Measurements from ENCODE around the gene ART1. TPM values are rescaled to one million over a fixed set of nuclear protein-coding genes. Genes with fewer than 3 reads are reported as not detected.

ART1 gene
- total RNA-seq, 1 donor from 2014 or later, result not detected

DNA sequence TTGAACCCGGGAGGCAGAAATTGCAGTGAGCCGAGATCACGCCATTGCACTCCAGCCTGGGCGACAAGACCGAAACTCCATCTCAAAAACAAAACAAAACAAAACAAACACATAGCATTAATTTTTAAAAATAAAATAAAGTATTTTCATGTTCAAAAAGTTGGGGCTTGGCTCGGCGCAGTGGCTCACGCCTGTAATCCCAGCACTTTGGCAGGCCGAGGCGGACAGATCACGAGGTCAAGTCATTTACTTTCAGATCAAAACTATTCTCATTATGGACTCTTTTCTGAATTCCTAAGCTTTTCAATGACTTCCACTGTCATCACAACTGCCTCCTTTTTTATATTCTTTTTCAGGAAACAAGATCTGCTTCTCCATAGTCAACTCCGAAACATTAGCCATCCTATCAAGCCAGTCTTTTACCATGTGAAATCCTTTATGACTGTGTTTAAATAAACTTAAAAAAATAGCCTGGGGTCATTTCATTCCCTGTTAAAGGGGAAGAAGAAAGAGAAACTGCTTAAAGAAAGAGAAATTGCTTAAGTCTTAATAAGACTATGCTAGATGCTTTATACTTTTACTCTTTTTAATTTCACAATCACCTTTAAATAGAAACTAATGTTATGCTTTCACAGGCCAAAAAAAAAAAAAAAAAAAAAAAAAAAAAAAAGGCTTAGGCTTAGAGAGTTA is 39.3 kb downstream of the ART1 start:
- Mint-ChIP-seq H3K4me1 (ENCODE audit: unreplicated experiment) (peaks cover 8% of the 10 kb centered on the region), H3K27me3 (ENCODE audit: unreplicated experiment) (no peaks in the 10 kb centered on the region), H3K27ac (ENCODE audit: unreplicated experiment) (peak overlapping the region; percentile 16), H3K9me3 (ENCODE audit: unreplicated experiment) (no peaks in the 10 kb centered on the region), H3K36me3 (ENCODE audit: unreplicated experiment) (peaks cover 57% of the 10 kb centered on the region), H3K4me3 (ENCODE audit: unreplicated experiment) (no peak overlapping the region)
- TF ChIP-seq, protein P1, sequence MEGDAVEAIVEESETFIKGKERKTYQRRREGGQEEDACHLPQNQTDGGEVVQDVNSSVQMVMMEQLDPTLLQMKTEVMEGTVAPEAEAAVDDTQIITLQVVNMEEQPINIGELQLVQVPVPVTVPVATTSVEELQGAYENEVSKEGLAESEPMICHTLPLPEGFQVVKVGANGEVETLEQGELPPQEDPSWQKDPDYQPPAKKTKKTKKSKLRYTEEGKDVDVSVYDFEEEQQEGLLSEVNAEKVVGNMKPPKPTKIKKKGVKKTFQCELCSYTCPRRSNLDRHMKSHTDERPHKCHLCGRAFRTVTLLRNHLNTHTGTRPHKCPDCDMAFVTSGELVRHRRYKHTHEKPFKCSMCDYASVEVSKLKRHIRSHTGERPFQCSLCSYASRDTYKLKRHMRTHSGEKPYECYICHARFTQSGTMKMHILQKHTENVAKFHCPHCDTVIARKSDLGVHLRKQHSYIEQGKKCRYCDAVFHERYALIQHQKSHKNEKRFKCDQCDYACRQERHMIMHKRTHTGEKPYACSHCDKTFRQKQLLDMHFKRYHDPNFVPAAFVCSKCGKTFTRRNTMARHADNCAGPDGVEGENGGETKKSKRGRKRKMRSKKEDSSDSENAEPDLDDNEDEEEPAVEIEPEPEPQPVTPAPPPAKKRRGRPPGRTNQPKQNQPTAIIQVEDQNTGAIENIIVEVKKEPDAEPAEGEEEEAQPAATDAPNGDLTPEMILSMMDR (IDR thresholded peaks at IDR 0.05), result no peak
- no peak for DNase-seq (ENCODE audit: extremely low spot score, unreplicated experiment)

DNA sequence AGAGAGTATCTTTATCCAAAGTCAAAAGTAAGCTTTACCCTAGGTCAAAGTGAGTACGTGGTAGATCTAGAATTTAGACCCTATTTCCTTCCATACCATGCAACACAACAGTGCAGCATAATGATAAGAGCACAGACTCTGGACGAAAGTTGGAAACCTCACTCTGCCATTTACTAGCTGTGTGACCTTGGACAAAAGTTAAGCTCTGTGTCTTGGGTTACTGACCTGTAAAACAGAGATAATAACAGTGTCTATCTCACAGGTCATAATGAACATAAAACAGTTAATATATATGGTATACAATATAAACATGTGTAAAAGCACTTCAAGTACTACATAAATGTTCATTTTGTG is 39.9 kb downstream of the ART1 start:
- TF ChIP-seq, protein P1 (IDR thresholded peaks at IDR 0.05), result no peak
- no peak for DNase-seq (ENCODE audit: extremely low spot score, unreplicated experiment)
- H3K4me3 Mint-ChIP-seq (ENCODE audit: unreplicated experiment), result no peak overlapping the region
- H3K36me3 Mint-ChIP-seq (ENCODE audit: unreplicated experiment), result peaks cover 53% of the 10 kb centered on the region
- peaks cover 8% of the 10 kb centered on the region for H3K4me1 Mint-ChIP-seq (ENCODE audit: unreplicated experiment)
- H3K27me3 Mint-ChIP-seq (ENCODE audit: unreplicated experiment), result no peaks in the 10 kb centered on the region
- H3K9me3 Mint-ChIP-seq (ENCODE audit: unreplicated experiment), result no peaks in the 10 kb centered on the region
- H3K27ac Mint-ChIP-seq (ENCODE audit: unreplicated experiment), result peak overlapping the region; percentile 16

DNA sequence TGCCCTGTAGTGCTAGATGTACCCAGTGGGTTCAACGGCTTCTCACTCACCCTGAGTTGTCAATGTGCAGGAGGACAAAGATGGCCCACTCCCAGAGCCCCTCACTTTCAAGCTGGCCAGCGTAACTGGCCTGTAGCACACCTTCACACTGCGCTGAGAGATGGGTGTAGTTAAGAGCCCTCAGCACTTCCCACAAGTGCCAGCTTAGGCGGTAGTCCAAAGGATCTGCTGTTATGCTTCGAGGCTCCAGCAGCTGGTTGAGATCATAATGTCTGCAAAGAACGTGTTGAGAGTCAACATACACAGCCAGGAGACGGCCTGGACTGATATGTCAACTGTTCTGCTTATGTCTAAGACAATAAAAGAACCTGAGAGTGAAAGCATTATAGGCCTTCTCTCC is 41.0 kb downstream of the ART1 start:
- TF ChIP-seq, protein P1 (IDR thresholded peaks at IDR 0.05), result no peak
- no peak overlapping the region for H3K4me3 Mint-ChIP-seq (ENCODE audit: unreplicated experiment)
- no peaks in the 10 kb centered on the region for H3K9me3 Mint-ChIP-seq (ENCODE audit: unreplicated experiment)
- peaks cover 53% of the 10 kb centered on the region for H3K36me3 Mint-ChIP-seq (ENCODE audit: unreplicated experiment)
- H3K27ac Mint-ChIP-seq (ENCODE audit: unreplicated experiment), result no peak overlapping the region
- H3K27me3 Mint-ChIP-seq (ENCODE audit: unreplicated experiment), result no peaks in the 10 kb centered on the region
- DNase-seq (ENCODE audit: extremely low spot score, unreplicated experiment), result no peak
- peaks cover 8% of the 10 kb centered on the region for H3K4me1 Mint-ChIP-seq (ENCODE audit: unreplicated experiment)

DNA sequence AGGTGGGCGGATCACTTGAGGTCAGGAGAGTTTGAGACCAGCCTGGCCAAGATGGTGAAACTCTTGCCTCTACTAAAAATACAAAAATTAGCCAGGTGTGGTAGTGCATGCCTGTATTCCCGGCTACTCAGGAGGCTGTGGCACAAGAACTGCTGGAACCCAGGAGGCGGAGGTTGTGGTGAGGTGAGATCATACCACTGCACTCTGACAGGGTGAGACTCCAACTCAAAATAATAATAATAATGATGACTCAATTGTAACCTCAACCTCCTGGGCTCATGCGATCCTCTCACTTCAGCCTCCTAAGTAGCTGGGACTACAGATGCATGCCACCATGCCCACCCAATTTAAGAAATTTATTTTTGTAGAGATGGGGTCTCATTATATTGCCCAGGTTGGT is 41.8 kb downstream of the ART1 start:
- peaks cover 8% of the 10 kb centered on the region for H3K4me1 Mint-ChIP-seq (ENCODE audit: unreplicated experiment)
- no peak overlapping the region for H3K4me3 Mint-ChIP-seq (ENCODE audit: unreplicated experiment)
- H3K27ac Mint-ChIP-seq (ENCODE audit: unreplicated experiment), result no peak overlapping the region
- no peak for DNase-seq (ENCODE audit: extremely low spot score, unreplicated experiment)
- TF ChIP-seq, protein P1 (IDR thresholded peaks at IDR 0.05), result no peak
- H3K9me3 Mint-ChIP-seq (ENCODE audit: unreplicated experiment), result no peaks in the 10 kb centered on the region
- no peaks in the 10 kb centered on the region for H3K27me3 Mint-ChIP-seq (ENCODE audit: unreplicated experiment)
- peaks cover 47% of the 10 kb centered on the region for H3K36me3 Mint-ChIP-seq (ENCODE audit: unreplicated experiment)

DNA sequence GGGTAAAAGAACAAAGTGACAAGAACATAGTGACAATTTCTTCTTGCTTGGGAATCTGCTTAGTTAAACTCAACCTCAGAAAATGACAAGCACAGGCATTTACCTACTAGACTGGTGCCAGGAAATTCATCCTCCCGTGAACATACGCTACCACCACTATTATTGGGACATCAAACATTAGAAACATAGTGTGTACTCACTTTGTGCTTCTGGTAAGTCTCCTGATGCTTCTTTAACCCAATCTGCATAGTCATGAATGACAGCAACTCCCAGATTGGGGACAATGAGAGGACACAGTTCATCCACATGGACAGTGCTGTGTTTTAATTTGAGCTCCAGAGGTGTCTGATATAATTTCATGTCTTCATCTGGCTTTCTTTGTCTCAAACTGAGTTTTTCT is 55.5 kb downstream of the ART1 start:
- no peak overlapping the region for H3K4me3 Mint-ChIP-seq (ENCODE audit: unreplicated experiment)
- no peak overlapping the region for H3K27ac Mint-ChIP-seq (ENCODE audit: unreplicated experiment)
- DNase-seq (ENCODE audit: extremely low spot score, unreplicated experiment), result no peak
- peaks cover 44% of the 10 kb centered on the region for H3K36me3 Mint-ChIP-seq (ENCODE audit: unreplicated experiment)
- TF ChIP-seq, protein P1 (IDR thresholded peaks at IDR 0.05), result no peak
- no peaks in the 10 kb centered on the region for H3K9me3 Mint-ChIP-seq (ENCODE audit: unreplicated experiment)
- no peaks in the 10 kb centered on the region for H3K4me1 Mint-ChIP-seq (ENCODE audit: unreplicated experiment)
- H3K27me3 Mint-ChIP-seq (ENCODE audit: unreplicated experiment), result no peaks in the 10 kb centered on the region
